Activated CD4-positive, alpha-beta T cell treated with anti-CD3 and anti-CD28 coated beads for 36 hours (primary cell): ENCODE results near the gene MCCC1. TPM values are rescaled to one million over a fixed set of nuclear protein-coding genes. Genes with fewer than 3 reads are reported as not detected.
"Not testable (repeated sequence)": the region's sequence is repeated elsewhere in the genome, so short reads cannot be mapped to it uniquely, and the experiment has no call there.

ENCODE experiments used
- ATAC-seq: fragments of 200-7000 bp; cut with Tn5 transposase; one replicate; pipeline ENCODE4 v1.10.0; 2021; ENCODE audit warnings: mild to moderate bottlenecking, moderate library complexity
- CTCF ChIA-PET: fragments of 350-600 bp; sonication (Branson Sonifier 250); formaldehyde crosslinking; loops from one replicate; lab custom pipeline; 2021; ENCODE audit warnings: antibody characterized with exemption; lab: Charles Lee
- POLR2A ChIA-PET: fragments of 350-600 bp; sonication (Branson Sonifier 250); formaldehyde crosslinking; loops from one replicate; lab custom pipeline; 2021; ENCODE audit warnings: antibody characterized with exemption, inconsistent platforms; lab: Charles Lee
- DNase-seq: peaks from one replicate; pipeline ENCODE4 v3.0.0-alpha.2; 2020
- H3K27ac Mint-ChIP-seq: one replicate; pipeline ENCODE4 v1.8.0; 2021; ENCODE audit warnings: mixed read lengths
- H3K27me3 Mint-ChIP-seq: one replicate; pipeline ENCODE4 v1.8.0; 2021; ENCODE audit warnings: mixed read lengths
- H3K36me3 Mint-ChIP-seq: one replicate; pipeline ENCODE4 v1.8.0; 2021; ENCODE audit warnings: low read depth, mixed read lengths
- H3K4me1 Mint-ChIP-seq: one replicate; pipeline ENCODE4 v1.8.0; 2021; ENCODE audit warnings: mixed read lengths
- H3K4me3 Mint-ChIP-seq: one replicate; pipeline ENCODE4 v1.8.0; 2021; ENCODE audit warnings: mild to moderate bottlenecking, moderate library complexity, mixed read lengths
- H3K9me3 Mint-ChIP-seq: one replicate; pipeline ENCODE4 v1.8.0; 2021; ENCODE audit warnings: low read depth, mixed read lengths
- intact Hi-C, 2 experiments: fragments of 100-400 bp; cut with DNase I in 1 of 2; cut with micrococcal nuclease in 1 of 2; formaldehyde crosslinking; loops; one replicate each; pipeline versions ENCODE4 v1.14.2 to v1.15.1; 2022 to 2024; cut with DNase I, micrococcal nuclease
- total RNA-seq, 2 experiments: library from RNA; stranded (reverse); gene quantifications; one replicate each; pipeline ENCODE4 v1.2.3, GENCODE V29; 2021

MCCC1 gene
- total RNA-seq, 2 experiments from 2014 or later: 22.0 to 31.1 TPM

GRCh38 chr3:183103950-183104349 is 4.7 kb upstream of the MCCC1 start:
- H3K4me3 Mint-ChIP-seq, H3K27ac Mint-ChIP-seq, H3K4me1 Mint-ChIP-seq, intact Hi-C loops, H3K36me3 Mint-ChIP-seq, H3K9me3 Mint-ChIP-seq, POLR2A ChIA-PET, H3K27me3 Mint-ChIP-seq, DNase-seq, ATAC-seq: not testable (repeated sequence)
- CTCF ChIA-PET: interaction anchor here (1.5 kb wide), 1 partner anchor 279 kb away, joined by 5 read pairs; no protein-coding TSS in a partner anchor

- H3K27ac Mint-ChIP-seq, intact Hi-C loops, CTCF ChIA-PET, H3K27me3 Mint-ChIP-seq, H3K4me3 Mint-ChIP-seq, H3K36me3 Mint-ChIP-seq, DNase-seq, POLR2A ChIA-PET, ATAC-seq, H3K9me3 Mint-ChIP-seq: not testable (repeated sequence)
- H3K4me1 Mint-ChIP-seq: peaks cover 25% of the 10 kb centered on the region
These were observed 1.7 kb upstream of the MCCC1 start for GRCh38 chr3:183101040-183101439.

GRCh38 chr3:183100376-183100775 is 1.1 kb upstream of the MCCC1 start:
- no peak for DNase-seq
- Mint-ChIP-seq H3K9me3 (no peaks in the 10 kb centered on the region), H3K4me1 (peaks cover 26% of the 10 kb centered on the region), H3K36me3 (peaks cover 10% of the 10 kb centered on the region), H3K27me3 (no peaks in the 10 kb centered on the region), H3K4me3 (no peak overlapping the region), H3K27ac (peak overlapping the region; percentile 99)
- POLR2A ChIA-PET: no interaction called here
- CTCF ChIA-PET: interaction anchor here (0.6 to 4.0 kb wide), 2 partner anchors 14 to 391 kb away, joined by 4 to 38 read pairs; no protein-coding TSS in a partner anchor
- ATAC-seq: no peak
- intact Hi-C loops: no loop called here

- Mint-ChIP-seq H3K4me1 (peaks cover 28% of the 10 kb centered on the region), H3K27ac (peak overlapping the region; percentile 99), H3K4me3 (peak overlapping the region; percentile 91), H3K9me3 (no peaks in the 10 kb centered on the region), H3K36me3 (peaks cover 11% of the 10 kb centered on the region), H3K27me3 (no peaks in the 10 kb centered on the region)
- POLR2A ChIA-PET: interaction anchor here (1.1 kb wide), 1 partner anchor 305 kb away, joined by 3 read pairs; no protein-coding TSS in a partner anchor
- CTCF ChIA-PET: interaction anchor here (0.6 to 4.0 kb wide), 4 partner anchors 13 to 390 kb away, joined by 3 to 38 read pairs (median 6); no protein-coding TSS in a partner anchor
- ATAC-seq (no peak), DNase-seq (no peak)
- intact Hi-C loops: loop anchor here (1.0 to 5.0 kb wide), 8 partner anchors 62 to 597 kb away; partner anchors contain the start of genes ATP11B (in 1 of the 2), DCUN1D1 (in 1 of the 2), LAMP3 (in 1 of the 2) and MCF2L2 (in 1 of the 2)
These were observed 525 bp upstream of the MCCC1 start for GRCh38 chr3:183099838-183100204.

GRCh38 chr3:183098536-183099025 is 715 bp downstream of the MCCC1 start:
- no peak for DNase-seq
- intact Hi-C loops: loop anchor here (1.0 to 5.0 kb wide), 8 partner anchors 64 to 599 kb away; partner anchors contain the start of genes ATP11B (in 1 of the 2), DCUN1D1 (in 1 of the 2), LAMP3 (in 1 of the 2) and MCF2L2 (in 1 of the 2)
- H3K4me3 Mint-ChIP-seq: peak overlapping the region; percentile 91
- no peaks in the 10 kb centered on the region for H3K27me3 Mint-ChIP-seq
- peaks cover 33% of the 10 kb centered on the region for H3K4me1 Mint-ChIP-seq
- ATAC-seq: no peak
- H3K36me3 Mint-ChIP-seq: peaks cover 19% of the 10 kb centered on the region
- ChIA-PET POLR2A (interaction anchor here (1.0 to 1.2 kb wide), 3 partner anchors 17 to 306 kb away, joined by 3 to 4 read pairs (median 3); no protein-coding TSS in a partner anchor), CTCF (interaction anchor here (1.0 to 4.0 kb wide), 7 partner anchors 12 to 384 kb away, joined by 3 to 38 read pairs (median 4); no protein-coding TSS in a partner anchor)
- H3K27ac Mint-ChIP-seq: peak overlapping the region; percentile 99
- H3K9me3 Mint-ChIP-seq: no peaks in the 10 kb centered on the region

GRCh38 chr3:183094711-183095110 is 4.6 kb downstream of the MCCC1 start:
- DNase-seq (no peak), ATAC-seq (no peak)
- Mint-ChIP-seq H3K4me3 (no peak overlapping the region), H3K36me3 (peaks cover 38% of the 10 kb centered on the region), H3K27me3 (no peaks in the 10 kb centered on the region), H3K27ac (no peak overlapping the region), H3K4me1 (peaks cover 26% of the 10 kb centered on the region), H3K9me3 (no peaks in the 10 kb centered on the region)
- intact Hi-C loops: loop anchor here in 1 of 2 experiments (5.0 kb wide), 1 partner anchor 297 kb away; no protein-coding TSS in a partner anchor
- ChIA-PET CTCF (interaction anchor here (0.6 kb wide), 1 partner anchor 19 kb away, joined by 3 read pairs; no protein-coding TSS in a partner anchor), POLR2A (no interaction called here)

- Mint-ChIP-seq H3K4me1 (peaks cover 12% of the 10 kb centered on the region), H3K27ac (no peak overlapping the region), H3K27me3 (no peaks in the 10 kb centered on the region), H3K36me3 (peaks cover 46% of the 10 kb centered on the region), H3K4me3 (no peak overlapping the region), H3K9me3 (no peaks in the 10 kb centered on the region)
- intact Hi-C loops: no loop called here
- no peak for DNase-seq
- POLR2A ChIA-PET: no interaction called here
- ATAC-seq: no peak
- CTCF ChIA-PET: no interaction called here
These were observed 7.0 kb downstream of the MCCC1 start for GRCh38 chr3:183092256-183092655.

GRCh38 chr3:183087184-183087583 is 12.1 kb downstream of the MCCC1 start:
- Mint-ChIP-seq H3K36me3 (peaks cover 50% of the 10 kb centered on the region), H3K27ac (no peak overlapping the region), H3K27me3 (no peaks in the 10 kb centered on the region), H3K4me3 (no peak overlapping the region), H3K4me1 (no peaks in the 10 kb centered on the region), H3K9me3 (no peaks in the 10 kb centered on the region)
- POLR2A ChIA-PET: interaction anchor here (0.7 kb wide), 1 partner anchor 14 kb away, joined by 8 read pairs; no protein-coding TSS in a partner anchor
- CTCF ChIA-PET: interaction anchor here (1.2 to 4.4 kb wide), 2 partner anchors 11 to 379 kb away, joined by 3 to 38 read pairs; partner anchors contain the start of gene MCCC1
- DNase-seq: no peak
- intact Hi-C loops: no loop called here
- ATAC-seq: no peak

- H3K27ac Mint-ChIP-seq: no peak overlapping the region
- intact Hi-C loops: no loop called here
- no peak for ATAC-seq
- H3K36me3 Mint-ChIP-seq: peaks cover 53% of the 10 kb centered on the region
- H3K4me3 Mint-ChIP-seq: no peak overlapping the region
- H3K9me3 Mint-ChIP-seq: no peaks in the 10 kb centered on the region
- H3K4me1 Mint-ChIP-seq: no peaks in the 10 kb centered on the region
- ChIA-PET POLR2A (no interaction called here), CTCF (interaction anchor here (0.6 to 4.4 kb wide), 12 partner anchors 8 to 673 kb away, joined by 3 to 38 read pairs (median 3); partner anchors contain the start of gene MCCC1)
- peak; percentile 22 for DNase-seq
- H3K27me3 Mint-ChIP-seq: no peaks in the 10 kb centered on the region
These were observed 13.5 kb downstream of the MCCC1 start for GRCh38 chr3:183085634-183086390.

GRCh38 chr3:183082355-183082915 is 16.9 kb downstream of the MCCC1 start:
- no peak overlapping the region for H3K27ac Mint-ChIP-seq
- ATAC-seq (no peak), DNase-seq (no peak)
- ChIA-PET CTCF (interaction anchor here (1.0 to 1.6 kb wide), 2 partner anchors 87 to 300 kb away, joined by 3 to 4 read pairs; no protein-coding TSS in a partner anchor), POLR2A (no interaction called here)
- H3K9me3 Mint-ChIP-seq: peaks cover 10% of the 10 kb centered on the region
- intact Hi-C loops: no loop called here
- no peaks in the 10 kb centered on the region for H3K27me3 Mint-ChIP-seq
- H3K4me1 Mint-ChIP-seq: no peaks in the 10 kb centered on the region
- H3K4me3 Mint-ChIP-seq: no peak overlapping the region
- H3K36me3 Mint-ChIP-seq: peaks cover 64% of the 10 kb centered on the region
